Measurements from ENCODE around the gene SLC6A1.

Gene SLC6A1

GRCh38 chr3:11029948-11030347, 37.4 kb downstream of the SLC6A1 start:
- H3K9me3 ChIP-seq (ENCODE audit: low read length): no peaks in the 10 kb centered on the region
- H3K27ac ChIP-seq (ENCODE audit: low read depth, low read length, poor library complexity, severe bottlenecking): no peak overlapping the region
- H2AFZ ChIP-seq (ENCODE audit: low read length): no peak overlapping the region
- no peak overlapping the region for H3K4me3 ChIP-seq (ENCODE audit: low read depth, low read length, poor library complexity, severe bottlenecking)
- no peaks in the 10 kb centered on the region for H4K20me1 ChIP-seq (ENCODE audit: insufficient read depth, low read length)
- no peaks in the 10 kb centered on the region for H3K79me2 ChIP-seq (ENCODE audit: insufficient read depth, low read length)
- H3K9me2 ChIP-seq (ENCODE audit: low read depth, low read length): no peaks in the 10 kb centered on the region
- H3K27me3 ChIP-seq (ENCODE audit: insufficient read depth, low read length): peaks cover 6% of the 10 kb centered on the region; the same call in 1 of the 2 replicates
- H3K4me2 ChIP-seq (ENCODE audit: low read length): no peak overlapping the region
- no peak overlapping the region for H3K9ac ChIP-seq (ENCODE audit: low read length)
- H3F3A ChIP-seq (ENCODE audit: insufficient read depth, low read length): no peaks in the 10 kb centered on the region
- TF ChIP-seq EZH2 (IDR thresholded peaks at IDR 0.05; ENCODE audit: borderline replicate concordance, low read length) (no peak), CTCF (IDR thresholded peaks at IDR 0.05; ENCODE audit: low read length) (no peak)
- H3K36me3 ChIP-seq (ENCODE audit: insufficient read depth, low read length): no peaks in the 10 kb centered on the region
- no peaks in the 10 kb centered on the region for H3K4me1 ChIP-seq (ENCODE audit: insufficient read depth, low read length, severe bottlenecking)

GRCh38 chr3:11033871-11034270, 41.3 kb downstream of the SLC6A1 start:
- Histone ChIP-seq H2AFZ (ENCODE audit: low read length) (no peak overlapping the region), H3K4me2 (ENCODE audit: low read length) (no peak overlapping the region), H4K20me1 (ENCODE audit: insufficient read depth, low read length) (no peaks in the 10 kb centered on the region), H3K4me1 (ENCODE audit: insufficient read depth, low read length, severe bottlenecking) (no peaks in the 10 kb centered on the region), H3K36me3 (ENCODE audit: insufficient read depth, low read length) (no peaks in the 10 kb centered on the region), H3K9me3 (ENCODE audit: low read length) (no peaks in the 10 kb centered on the region), H3F3A (ENCODE audit: insufficient read depth, low read length) (no peaks in the 10 kb centered on the region), H3K27ac (ENCODE audit: low read depth, low read length, poor library complexity, severe bottlenecking) (no peak overlapping the region), H3K79me2 (ENCODE audit: insufficient read depth, low read length) (no peaks in the 10 kb centered on the region), H3K27me3 (ENCODE audit: insufficient read depth, low read length) (no peaks in the 10 kb centered on the region; the same call in 1 of the 2 replicates), H3K9ac (ENCODE audit: low read length) (no peak overlapping the region), H3K9me2 (ENCODE audit: low read depth, low read length) (no peaks in the 10 kb centered on the region), H3K4me3 (ENCODE audit: low read depth, low read length, poor library complexity, severe bottlenecking) (no peak overlapping the region)
- TF ChIP-seq CTCF (IDR thresholded peaks at IDR 0.05; ENCODE audit: low read length) (no peak), EZH2 (IDR thresholded peaks at IDR 0.05; ENCODE audit: borderline replicate concordance, low read length) (no peak)

- no peak overlapping the region for H3K9ac ChIP-seq (ENCODE audit: low read length)
Observed at GRCh38 chr3:11034309-11034985, 41.9 kb downstream of the SLC6A1 start.

More at GRCh38 chr3:11034309-11034985, 41.9 kb downstream of the SLC6A1 start:
- Histone ChIP-seq H3K4me2 (ENCODE audit: low read length) (no peak overlapping the region), H3K27ac (ENCODE audit: low read depth, low read length, poor library complexity, severe bottlenecking) (no peak overlapping the region), H3K27me3 (ENCODE audit: insufficient read depth, low read length) (no peaks in the 10 kb centered on the region; the same call in 1 of the 2 replicates), H3K36me3 (ENCODE audit: insufficient read depth, low read length) (no peaks in the 10 kb centered on the region), H3F3A (ENCODE audit: insufficient read depth, low read length) (no peaks in the 10 kb centered on the region), H3K79me2 (ENCODE audit: insufficient read depth, low read length) (no peaks in the 10 kb centered on the region), H3K9me3 (ENCODE audit: low read length) (no peaks in the 10 kb centered on the region), H3K4me3 (ENCODE audit: low read depth, low read length, poor library complexity, severe bottlenecking) (no peak overlapping the region), H3K9me2 (ENCODE audit: low read depth, low read length) (no peaks in the 10 kb centered on the region), H3K4me1 (ENCODE audit: insufficient read depth, low read length, severe bottlenecking) (no peaks in the 10 kb centered on the region), H4K20me1 (ENCODE audit: insufficient read depth, low read length) (no peaks in the 10 kb centered on the region), H2AFZ (ENCODE audit: low read length) (no peak overlapping the region)
- TF ChIP-seq EZH2 (IDR thresholded peaks at IDR 0.05; ENCODE audit: borderline replicate concordance, low read length) (no peak), CTCF (IDR thresholded peaks at IDR 0.05; ENCODE audit: low read length) (no peak)

Measured in OCI-LY1 (cell line).